WTC11 (cell line): ENCODE measurements around the gene CACNA2D3.

ENCODE experiments used
- ARID4B ChIP-seq: sonication (generic); formaldehyde crosslinking; IDR thresholded peaks from 2 replicates; pipeline ENCODE4 v1.8.0; 2023; ENCODE audit warnings: missing genetic modification reagents, mild to moderate bottlenecking, borderline replicate concordance
- ATF3 ChIP-seq: sonication (generic); formaldehyde crosslinking; conservative IDR thresholded peaks from 2 replicates; pipeline ENCODE4 v1.8.1; 2022; ENCODE audit warnings: mild to moderate bottlenecking, missing genetic modification reagents
- CTCF ChIP-seq: fragments of 200-600 bp; IDR thresholded peaks from 2 replicates; pipeline ENCODE4 v1.8.0; 2022; ENCODE audit warnings: antibody characterized with exemption
- FOXP1 ChIP-seq: sonication (generic); formaldehyde crosslinking; IDR thresholded peaks from 2 replicates; pipeline ENCODE4 v1.8.0; 2022; ENCODE audit warnings: missing genetic modification reagents, mild to moderate bottlenecking, moderate library complexity, borderline replicate concordance
- IRF1 ChIP-seq: sonication (generic); formaldehyde crosslinking; IDR thresholded peaks from 2 replicates; pipeline ENCODE4 v1.8.0; 2023; ENCODE audit warnings: missing genetic modification reagents
- KAT7 ChIP-seq: sonication (generic); formaldehyde crosslinking; IDR thresholded peaks from 2 replicates; pipeline ENCODE4 v1.8.1; 2023; ENCODE audit warnings: missing genetic modification reagents, mild to moderate bottlenecking, borderline replicate concordance
- MAX ChIP-seq: sonication (generic); formaldehyde crosslinking; IDR thresholded peaks from 2 replicates; pipeline ENCODE4 v1.8.0; 2022; ENCODE audit warnings: mild to moderate bottlenecking, missing genetic modification reagents
- SMAD3 ChIP-seq: sonication (generic); formaldehyde crosslinking; IDR thresholded peaks from 2 replicates; pipeline ENCODE4 v1.8.0; 2022; ENCODE audit warnings: missing genetic modification reagents, mild to moderate bottlenecking, borderline replicate concordance
- SP1 ChIP-seq: sonication (generic); formaldehyde crosslinking; conservative IDR thresholded peaks from 2 replicates; pipeline ENCODE4 v1.8.1; 2022; ENCODE audit warnings: missing genetic modification reagents
- TP53 ChIP-seq: sonication (generic); formaldehyde crosslinking; IDR thresholded peaks from 2 replicates; pipeline ENCODE4 v1.8.1; 2023; ENCODE audit warnings: mild to moderate bottlenecking, missing genetic modification reagents
- ZMAT4 ChIP-seq: fragments of 250-450 bp; sonication (Bioruptor Pico); IDR thresholded peaks from 2 replicates; pipeline ENCODE4 v1.9.0; 2021; ENCODE audit warnings: mild to moderate bottlenecking

- TF ChIP-seq KAT7 (no peak), TP53 (CRISPR knock-in tag) (no peak), MAX (CRISPR knock-in tag) (no peak), CTCF (peak; percentile 48), IRF1 (CRISPR knock-in tag) (no peak), ARID4B (CRISPR knock-in tag) (no peak), FOXP1 (CRISPR knock-in tag) (no peak), SMAD3 (no peak), ZMAT4 (CRISPR knock-in tag) (no peak), ATF3 (CRISPR knock-in tag) (no peak), SP1 (CRISPR knock-in tag) (no peak)
Measured at GRCh38 chr3:54538346-54538745, 416.0 kb downstream of the CACNA2D3 start.
